H9 (cell line): ENCODE results near the gene XRRA1. TPM values are rescaled to one million over a fixed set of nuclear protein-coding genes. Genes with fewer than 3 reads are reported as not detected.
A peak's percentile ranks its signal among the peaks of the same experiment; 100 is the strongest.

Source experiments
- DNase-seq: peaks from one replicate; pipeline ENCODE4 v3.0.0-alpha.2; 2017
- H2AFZ ChIP-seq: one replicate; pipeline ENCODE4 v1.6.1; 2013; ENCODE audit warnings: mild to moderate bottlenecking, low read length, control low read depth, moderate library complexity
- H2AK5ac ChIP-seq: 2 replicates; pipeline ENCODE4 v1.6.1; 2013; ENCODE audit warnings: low read length, control low read depth, mixed read lengths; ENCODE audit not compliant: insufficient read length
- H2BK120ac ChIP-seq: one replicate; pipeline ENCODE4 v1.6.1; 2013; ENCODE audit warnings: low read depth, mild to moderate bottlenecking, low read length, control low read depth, inconsistent platforms; ENCODE audit not compliant: poor library complexity, severe bottlenecking
- H2BK12ac ChIP-seq: 2 replicates; pipeline ENCODE4 v1.6.1; 2013; ENCODE audit warnings: low read length, control low read depth, mixed read lengths, low read depth; ENCODE audit not compliant: insufficient read length
- H2BK15ac ChIP-seq: 2 replicates; pipeline ENCODE4 v1.6.1; 2013; ENCODE audit warnings: low read depth, low read length, control low read depth
- H2BK20ac ChIP-seq: one replicate; pipeline ENCODE4 v1.6.1; 2013; ENCODE audit warnings: low read depth, mild to moderate bottlenecking, low read length, control low read depth, inconsistent platforms; ENCODE audit not compliant: poor library complexity, severe bottlenecking
- H2BK5ac ChIP-seq: 2 replicates; pipeline ENCODE4 v1.6.1; 2013; ENCODE audit warnings: low read length, control low read depth, mixed read lengths; ENCODE audit not compliant: insufficient read length
- H3K14ac ChIP-seq: 2 replicates; pipeline ENCODE4 v1.6.1; 2013; ENCODE audit warnings: low read length, control low read depth; ENCODE audit not compliant: insufficient read depth
- H3K18ac ChIP-seq: 2 replicates; pipeline ENCODE4 v1.6.1; 2013; ENCODE audit warnings: low read depth, mild to moderate bottlenecking, mixed read lengths, low read length, control low read depth; ENCODE audit not compliant: insufficient read length
- H3K23ac ChIP-seq: 2 replicates; pipeline ENCODE4 v1.6.1; 2013; ENCODE audit warnings: low read length, control low read depth, mixed read lengths, low read depth; ENCODE audit not compliant: insufficient read length
- H3K23me2 ChIP-seq: 2 replicates; pipeline ENCODE4 v1.6.1; 2013; ENCODE audit warnings: low read depth, mild to moderate bottlenecking, mixed read lengths, low read length, control low read depth; ENCODE audit not compliant: insufficient read length, poor library complexity, severe bottlenecking
- H3K27ac ChIP-seq: 2 replicates; pipeline ENCODE4 v1.5.1; 2013; ENCODE audit warnings: low read length, control low read depth, mixed read lengths, low read depth; ENCODE audit not compliant: insufficient read length
- H3K27me3 ChIP-seq: 2 replicates; pipeline ENCODE4 v1.6.1; 2013; ENCODE audit warnings: low read length, control low read depth, inconsistent platforms; ENCODE audit not compliant: insufficient read depth
- H3K4ac ChIP-seq: 2 replicates; pipeline ENCODE4 v1.6.1; 2013; ENCODE audit warnings: low read depth, mild to moderate bottlenecking, control low read depth, inconsistent platforms, low read length, moderate library complexity
- H3K4me1 ChIP-seq: 2 replicates; pipeline ENCODE4 v1.6.1; 2013; ENCODE audit warnings: low read length, control low read depth, inconsistent platforms; ENCODE audit not compliant: insufficient read depth
- H3K4me2 ChIP-seq: 2 replicates; pipeline ENCODE4 v1.6.1; 2013; ENCODE audit warnings: low read length, control low read depth, mixed read lengths; ENCODE audit not compliant: insufficient read length, insufficient read depth
- H3K56ac ChIP-seq: 2 replicates; pipeline ENCODE4 v1.6.1; 2013; ENCODE audit warnings: low read depth, mild to moderate bottlenecking, mixed read lengths, low read length, control low read depth; ENCODE audit not compliant: insufficient read length
- H3K79me1 ChIP-seq: 2 replicates; pipeline ENCODE4 v1.6.1; 2013; ENCODE audit warnings: low read depth, mild to moderate bottlenecking, moderate library complexity, low read length, control low read depth, inconsistent platforms; ENCODE audit not compliant: insufficient read depth, poor library complexity, severe bottlenecking
- H3K79me2 ChIP-seq: 2 replicates; pipeline ENCODE4 v1.6.1; 2013; ENCODE audit warnings: low read length, control low read depth, inconsistent platforms; ENCODE audit not compliant: insufficient read depth
- H3K9ac ChIP-seq: 2 replicates; pipeline ENCODE4 v1.6.1; 2013; ENCODE audit warnings: low read length, control low read depth, mixed read lengths; ENCODE audit not compliant: insufficient read length; ENCODE audit errors: extremely low read depth
- H3K9me3 ChIP-seq: one replicate; pipeline ENCODE4 v1.6.1; 2013; ENCODE audit warnings: low read depth, low read length, inconsistent platforms; ENCODE audit not compliant: control insufficient read depth
- H3T11ph ChIP-seq: one replicate; pipeline ENCODE4 v1.6.1; 2013; ENCODE audit warnings: mild to moderate bottlenecking, low read length, control low read depth, inconsistent platforms
- H4K20me1 ChIP-seq: one replicate; pipeline ENCODE4 v1.6.1; 2013; ENCODE audit not compliant: control insufficient read depth, insufficient read length, insufficient read depth
- H4K5ac ChIP-seq: 2 replicates; pipeline ENCODE4 v1.6.1; 2013; ENCODE audit warnings: low read depth, mild to moderate bottlenecking, mixed read lengths, low read length, control low read depth; ENCODE audit not compliant: insufficient read length
- H4K8ac ChIP-seq: replicated peaks from 2 replicates; pipeline ENCODE4 v1.6.1; 2013; ENCODE audit warnings: low read length, control low read depth, mixed read lengths, low read depth; ENCODE audit not compliant: insufficient read length
- H4K91ac ChIP-seq: 2 replicates; pipeline ENCODE4 v1.6.1; 2013; ENCODE audit warnings: low read depth, mild to moderate bottlenecking, moderate library complexity, mixed read lengths, low read length, control low read depth; ENCODE audit not compliant: insufficient read length
- H3K27ac Mint-ChIP-seq, 3 experiments: 2 replicates in 2 of 3; 3 replicates in 1 of 3; pipeline ENCODE4 v1.8.0; 2020 to 2021; ENCODE audit warnings: mixed read lengths in 3 of 3, mild to moderate bottlenecking in 1 of 3, moderate library complexity in 1 of 3
- H3K27me3 Mint-ChIP-seq: 2 replicates; pipeline ENCODE4 v1.8.0; 2021; ENCODE audit warnings: low read depth, mild to moderate bottlenecking, moderate library complexity, mixed read lengths
- H3K36me3 Mint-ChIP-seq, 3 experiments: 2 replicates in 2 of 3; 3 replicates in 1 of 3; pipeline ENCODE4 v1.8.0; 2020 to 2021; ENCODE audit warnings: low read depth in 3 of 3, mixed read lengths in 3 of 3; ENCODE audit not compliant: insufficient read depth in 1 of 3
- H3K4me1 Mint-ChIP-seq, 2 experiments: 2 replicates each; pipeline ENCODE4 v1.8.0; 2020; ENCODE audit warnings: mixed read lengths in 2 of 2
- H3K4me3 Mint-ChIP-seq, 2 experiments: 2 replicates in 1 of 2; 3 replicates in 1 of 2; pipeline ENCODE4 v1.8.0; 2020 to 2021; ENCODE audit warnings: mild to moderate bottlenecking in 2 of 2, mixed read lengths in 2 of 2, moderate library complexity in 1 of 2
- H3K9me3 Mint-ChIP-seq, 2 experiments: 2 replicates in 1 of 2; 3 replicates in 1 of 2; pipeline ENCODE4 v1.8.0; 2020; ENCODE audit warnings: mild to moderate bottlenecking in 2 of 2, mixed read lengths in 2 of 2, moderate library complexity in 1 of 2
- WGBS: extraction: QIAGEN DNeasy Blood & Tissue Kit; methylation state at CpG from one replicate; pipeline ENCODE4 v1.1.7; 2013; ENCODE audit warnings: missing lambda C conversion rate, low lambda C conversion rate, mixed read lengths; ENCODE audit not compliant: insufficient read length; ENCODE audit errors: extremely low coverage; 5-methylcytosine and 5-hydroxymethylcytosine counted together
- total RNA-seq: library from RNA; stranded (reverse); gene quantifications from 2 replicates; pipeline ENCODE4 v1.2.1, GENCODE V29; 2021
- TF ChIP-seq, protein P1 (sequence below): fragments of 200-600 bp; sonication (generic); conservative IDR thresholded peaks from 3 replicates; pipeline ENCODE4 v1.8.0; 2021; ENCODE audit warnings: antibody characterized with exemption, mild to moderate bottlenecking

Gene XRRA1
- total RNA-seq, 1 experiment from 2014 or later = 4.5 TPM

DNA sequence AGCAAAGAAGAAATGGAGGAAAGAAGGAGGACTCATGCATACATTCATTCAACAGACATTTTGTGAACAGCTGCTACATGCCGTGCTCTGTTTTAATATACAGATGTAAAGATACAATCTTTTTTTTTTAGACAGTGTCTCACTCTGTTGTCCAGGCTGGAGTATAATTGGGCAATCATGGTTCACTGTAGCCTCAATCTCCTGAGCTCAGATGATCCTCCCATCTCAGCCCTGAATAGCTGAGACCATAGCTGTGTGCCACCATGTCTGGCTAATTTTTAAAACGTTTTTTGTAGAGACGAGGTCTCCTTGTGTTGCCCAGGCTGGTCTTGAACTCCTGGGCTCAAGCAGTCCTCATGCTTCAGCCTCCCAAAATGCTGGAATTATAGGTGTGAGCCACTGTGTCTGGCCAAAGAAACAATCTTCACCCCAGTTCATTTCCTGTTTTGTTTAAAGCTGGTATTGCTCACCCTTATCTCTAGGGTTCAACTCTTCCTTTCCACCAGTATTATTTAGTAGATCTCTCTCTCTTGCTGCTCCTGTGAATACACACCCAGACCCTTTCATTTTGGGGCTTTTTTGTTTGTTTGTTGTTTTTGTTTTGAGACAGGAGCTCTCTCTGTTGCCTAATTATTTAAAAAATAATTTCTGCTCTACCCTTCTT, 130.5 kb downstream of the XRRA1 start:
- H3K14ac ChIP-seq = no peak overlapping the region
- no peak overlapping the region for H3K4me3 Mint-ChIP-seq
- no peak overlapping the region for H2BK120ac ChIP-seq
- no peak overlapping the region for H3K27ac ChIP-seq
- peaks cover 3% of the 10 kb centered on the region for H3K79me1 ChIP-seq
- no peaks in the 10 kb centered on the region for H3K23me2 ChIP-seq
- H2BK20ac ChIP-seq = no peak overlapping the region
- H2BK12ac ChIP-seq = no peak overlapping the region
- no peak overlapping the region for H3K4ac ChIP-seq
- DNase-seq = no peak
- no peak overlapping the region for H3T11ph ChIP-seq
- no peak overlapping the region for H3K18ac ChIP-seq
- WGBS = no CpG with 5 or more reads among the region's 3 CpGs
- no peaks in the 10 kb centered on the region for H3K27me3 Mint-ChIP-seq
- H3K4me1 Mint-ChIP-seq = no peaks in the 10 kb centered on the region
- H3K36me3 Mint-ChIP-seq = peaks cover 18 to 28% (median 20%) of the 10 kb centered on the region in 3 experiments
- H3K27ac Mint-ChIP-seq = peak overlapping the region in 1 of 3 experiments; percentile 14; a peak in 1 of 7 replicates
- H3K9me3 ChIP-seq = no peaks in the 10 kb centered on the region
- no peak overlapping the region for H4K5ac ChIP-seq
- TF ChIP-seq, protein P1, sequence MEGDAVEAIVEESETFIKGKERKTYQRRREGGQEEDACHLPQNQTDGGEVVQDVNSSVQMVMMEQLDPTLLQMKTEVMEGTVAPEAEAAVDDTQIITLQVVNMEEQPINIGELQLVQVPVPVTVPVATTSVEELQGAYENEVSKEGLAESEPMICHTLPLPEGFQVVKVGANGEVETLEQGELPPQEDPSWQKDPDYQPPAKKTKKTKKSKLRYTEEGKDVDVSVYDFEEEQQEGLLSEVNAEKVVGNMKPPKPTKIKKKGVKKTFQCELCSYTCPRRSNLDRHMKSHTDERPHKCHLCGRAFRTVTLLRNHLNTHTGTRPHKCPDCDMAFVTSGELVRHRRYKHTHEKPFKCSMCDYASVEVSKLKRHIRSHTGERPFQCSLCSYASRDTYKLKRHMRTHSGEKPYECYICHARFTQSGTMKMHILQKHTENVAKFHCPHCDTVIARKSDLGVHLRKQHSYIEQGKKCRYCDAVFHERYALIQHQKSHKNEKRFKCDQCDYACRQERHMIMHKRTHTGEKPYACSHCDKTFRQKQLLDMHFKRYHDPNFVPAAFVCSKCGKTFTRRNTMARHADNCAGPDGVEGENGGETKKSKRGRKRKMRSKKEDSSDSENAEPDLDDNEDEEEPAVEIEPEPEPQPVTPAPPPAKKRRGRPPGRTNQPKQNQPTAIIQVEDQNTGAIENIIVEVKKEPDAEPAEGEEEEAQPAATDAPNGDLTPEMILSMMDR = no peak
- H3K27me3 ChIP-seq = no peaks in the 10 kb centered on the region
- H4K8ac ChIP-seq = no peak overlapping the region
- no peak overlapping the region for H2BK15ac ChIP-seq
- peaks cover 2 to 3% of the 10 kb centered on the region in 2 experiments; a peak in 4 of 5 replicates for H3K9me3 Mint-ChIP-seq
- H3K9ac ChIP-seq = no peak overlapping the region
- no peak overlapping the region for H2AK5ac ChIP-seq
- H3K56ac ChIP-seq = no peak overlapping the region
- H3K4me1 ChIP-seq = no peaks in the 10 kb centered on the region
- no peak overlapping the region for H3K23ac ChIP-seq
- H4K20me1 ChIP-seq = no peaks in the 10 kb centered on the region
- no peak overlapping the region for H2BK5ac ChIP-seq
- no peak overlapping the region for H4K91ac ChIP-seq
- no peak overlapping the region for H3K4me2 ChIP-seq
- no peak overlapping the region for H2AFZ ChIP-seq
- no peaks in the 10 kb centered on the region for H3K79me2 ChIP-seq
